ENCODE measurements around the gene UBE2S. TPM values are rescaled to one million over a fixed set of nuclear protein-coding genes. Genes with fewer than 3 reads are reported as not detected.

Gene UBE2S
- total RNA-seq, 1 donor from 2014 or later, result 22.3 TPM

DNA sequence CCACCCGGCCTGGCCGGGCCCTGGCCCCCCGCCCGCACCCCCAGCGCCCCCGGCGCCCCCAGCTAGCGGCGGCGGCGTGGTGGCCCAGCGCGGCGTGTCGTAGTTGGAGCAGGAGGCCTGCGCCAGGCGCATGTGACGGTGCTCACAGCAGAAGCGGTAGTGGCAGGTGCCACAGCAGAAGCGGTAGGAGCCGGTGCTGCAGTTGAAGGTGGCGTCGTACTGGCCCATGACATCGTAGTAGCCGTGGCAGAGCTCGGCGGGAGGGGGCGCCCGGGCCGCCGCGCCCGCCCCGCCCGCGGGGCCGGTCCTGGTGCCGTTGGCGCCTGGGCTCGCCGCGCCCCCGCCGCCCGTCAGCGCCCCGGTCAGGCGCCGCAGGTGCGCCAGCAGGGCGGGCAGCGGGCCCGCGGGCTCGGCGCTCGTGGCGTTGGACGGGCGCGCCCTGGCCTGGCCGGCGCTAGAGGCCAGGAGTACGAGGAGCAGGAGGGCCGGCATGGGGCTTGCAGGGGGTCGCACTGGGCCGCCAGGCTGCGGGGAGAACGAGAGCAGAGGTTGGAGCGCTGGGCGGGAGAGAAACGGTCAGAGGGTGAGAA lies 34.9 kb upstream of the UBE2S start:
- Histone ChIP-seq H3K27me3 (peaks cover 21% of the 10 kb centered on the region), H3K9me3 (no peaks in the 10 kb centered on the region), H3K27ac (no peak overlapping the region), H3K4me3 (no peak overlapping the region), H3K4me1 (peaks cover 22% of the 10 kb centered on the region), H3K36me3 (no peaks in the 10 kb centered on the region)
- no peak for DNase-seq (ENCODE audit: extremely low spot score in 2 of 2)
- no peak for TF ChIP-seq CTCF (IDR thresholded peaks at IDR 0.05)
- intact Hi-C loops (cut with DNase I), result no loop called here

DNA sequence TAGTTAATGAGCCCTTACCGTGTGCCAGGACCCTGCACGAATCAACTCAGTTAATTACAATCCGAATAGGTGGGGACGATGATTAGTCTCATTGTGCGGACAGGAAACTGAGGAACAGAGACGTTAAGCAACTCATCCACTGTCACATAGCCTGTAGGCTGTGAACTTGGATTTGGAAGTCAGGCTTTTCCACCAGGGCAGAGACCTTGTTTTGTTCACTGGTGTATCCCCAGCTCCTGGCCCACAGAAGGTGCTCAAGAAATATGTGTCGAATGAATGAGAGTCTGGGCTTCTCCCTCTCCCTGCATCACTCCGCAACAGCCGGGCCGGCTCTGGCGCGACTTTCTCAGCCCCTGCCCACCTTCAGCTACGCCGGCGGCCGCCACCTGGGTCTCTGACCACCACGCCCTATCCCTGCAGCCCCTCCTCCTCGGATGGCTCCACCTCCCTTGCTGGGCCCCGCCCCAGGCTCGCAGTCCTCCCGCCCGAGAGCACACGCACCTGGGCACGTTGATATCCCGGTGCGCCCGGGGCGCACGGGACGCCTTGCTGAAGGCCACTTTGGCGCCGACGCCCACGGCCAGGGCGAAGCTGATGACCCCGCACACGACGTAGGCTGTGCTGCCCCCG lies 34.2 kb upstream of the UBE2S start:
- intact Hi-C loops (cut with DNase I), result no loop called here
- H3K4me3 ChIP-seq, result no peak overlapping the region
- H3K27me3 ChIP-seq, result peaks cover 21% of the 10 kb centered on the region

DNA sequence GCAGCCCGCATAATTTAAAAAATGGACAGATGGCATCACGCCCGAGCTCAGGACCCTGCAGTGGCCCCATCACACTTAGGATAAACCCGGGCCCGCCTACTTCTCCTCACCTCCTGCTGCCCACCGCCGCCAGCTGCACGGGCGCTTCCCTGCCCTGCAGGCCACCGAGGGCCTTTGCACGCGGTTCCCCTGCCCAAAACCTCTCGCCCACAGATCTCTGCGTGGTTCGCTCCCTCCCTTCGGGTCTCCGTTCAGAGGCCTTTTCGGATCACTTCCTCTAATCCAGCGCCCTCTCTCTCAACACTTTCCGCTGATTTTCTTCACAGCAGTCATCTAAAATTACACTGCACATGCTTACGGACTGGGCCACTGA lies 33.7 kb upstream of the UBE2S start:
- intact Hi-C loops (cut with DNase I), result no loop called here
- DNase-seq (ENCODE audit: extremely low spot score in 2 of 2), result no peak
- TF ChIP-seq CTCF (IDR thresholded peaks at IDR 0.05) (no peak), POLR2AphosphoS5 (IDR thresholded peaks at IDR 0.05; ENCODE audit: insufficient read depth in 1 of 2, low read depth in 1 of 2) (no peak), POLR2A (IDR thresholded peaks at IDR 0.05) (no peak)

More for the DNA sequence above, 34.2 kb upstream of the UBE2S start:
- H3K9me3 ChIP-seq, result no peaks in the 10 kb centered on the region
- no peaks in the 10 kb centered on the region for H3K36me3 ChIP-seq
- no peak overlapping the region for H3K27ac ChIP-seq
- TF ChIP-seq POLR2AphosphoS5 (IDR thresholded peaks at IDR 0.05; ENCODE audit: insufficient read depth in 1 of 2, low read depth in 1 of 2) (no peak), POLR2A (IDR thresholded peaks at IDR 0.05) (no peak), CTCF (IDR thresholded peaks at IDR 0.05) (no peak)
- DNase-seq (ENCODE audit: extremely low spot score in 2 of 2), result no peak
- H3K4me1 ChIP-seq, result peaks cover 20% of the 10 kb centered on the region

GRCh38 chr19:55440411-55441105 lies 33.0 kb upstream of the UBE2S start:
- peaks cover 20% of the 10 kb centered on the region for H3K4me1 ChIP-seq
- intact Hi-C loops (cut with DNase I), result no loop called here
- no peaks in the 10 kb centered on the region for H3K36me3 ChIP-seq
- H3K9me3 ChIP-seq, result no peaks in the 10 kb centered on the region
- peaks cover 21% of the 10 kb centered on the region for H3K27me3 ChIP-seq
- TF ChIP-seq POLR2A (IDR thresholded peaks at IDR 0.05) (no peak), CTCF (IDR thresholded peaks at IDR 0.05) (no peak), POLR2AphosphoS5 (IDR thresholded peaks at IDR 0.05; ENCODE audit: insufficient read depth in 1 of 2, low read depth in 1 of 2) (no peak)
- no peak overlapping the region for H3K27ac ChIP-seq
- no peak for DNase-seq (ENCODE audit: extremely low spot score in 2 of 2)
- no peak overlapping the region for H3K4me3 ChIP-seq

More for the DNA sequence above, 33.7 kb upstream of the UBE2S start:
- H3K36me3 ChIP-seq, result no peaks in the 10 kb centered on the region
- H3K9me3 ChIP-seq, result no peaks in the 10 kb centered on the region
- H3K4me3 ChIP-seq, result no peak overlapping the region
- no peak overlapping the region for H3K27ac ChIP-seq
- H3K27me3 ChIP-seq, result peaks cover 21% of the 10 kb centered on the region
- H3K4me1 ChIP-seq, result peaks cover 20% of the 10 kb centered on the region

- peaks cover 21% of the 10 kb centered on the region for H3K27me3 ChIP-seq
- H3K4me3 ChIP-seq, result no peak overlapping the region
Measured at GRCh38 chr19:55439052-55439451, 31.5 kb upstream of the UBE2S start.

More at GRCh38 chr19:55439052-55439451, 31.5 kb upstream of the UBE2S start:
- no peak for DNase-seq (ENCODE audit: extremely low spot score in 2 of 2)
- no peak overlapping the region for H3K27ac ChIP-seq
- TF ChIP-seq CTCF (IDR thresholded peaks at IDR 0.05) (no peak), POLR2AphosphoS5 (IDR thresholded peaks at IDR 0.05; ENCODE audit: insufficient read depth in 1 of 2, low read depth in 1 of 2) (no peak), POLR2A (IDR thresholded peaks at IDR 0.05) (no peak)
- H3K36me3 ChIP-seq, result no peaks in the 10 kb centered on the region
- no peaks in the 10 kb centered on the region for H3K9me3 ChIP-seq
- H3K4me1 ChIP-seq, result peaks cover 20% of the 10 kb centered on the region
- intact Hi-C loops (cut with DNase I), result no loop called here
